GM10266 (cell line): ENCODE measurements around the gene HIVEP3.

Experiments used
- DNase-seq: peaks from one replicate; pipeline ENCODE4 v3.0.0; 2012; ENCODE audit errors: extremely low spot score
- CTCF ChIP-seq: IDR thresholded peaks from 2 replicates; pipeline ENCODE4 v1.5.1; 2012; ENCODE audit warnings: mild to moderate bottlenecking, low read depth; ENCODE audit not compliant: control insufficient read depth, insufficient read depth; ENCODE audit errors: missing control alignments

HIVEP3 gene

GRCh38 chr1:41715441-41716095 lies 203.2 kb downstream of the HIVEP3 start:
- DNase-seq: no peak
- TF ChIP-seq CTCF: no peak

DNA sequence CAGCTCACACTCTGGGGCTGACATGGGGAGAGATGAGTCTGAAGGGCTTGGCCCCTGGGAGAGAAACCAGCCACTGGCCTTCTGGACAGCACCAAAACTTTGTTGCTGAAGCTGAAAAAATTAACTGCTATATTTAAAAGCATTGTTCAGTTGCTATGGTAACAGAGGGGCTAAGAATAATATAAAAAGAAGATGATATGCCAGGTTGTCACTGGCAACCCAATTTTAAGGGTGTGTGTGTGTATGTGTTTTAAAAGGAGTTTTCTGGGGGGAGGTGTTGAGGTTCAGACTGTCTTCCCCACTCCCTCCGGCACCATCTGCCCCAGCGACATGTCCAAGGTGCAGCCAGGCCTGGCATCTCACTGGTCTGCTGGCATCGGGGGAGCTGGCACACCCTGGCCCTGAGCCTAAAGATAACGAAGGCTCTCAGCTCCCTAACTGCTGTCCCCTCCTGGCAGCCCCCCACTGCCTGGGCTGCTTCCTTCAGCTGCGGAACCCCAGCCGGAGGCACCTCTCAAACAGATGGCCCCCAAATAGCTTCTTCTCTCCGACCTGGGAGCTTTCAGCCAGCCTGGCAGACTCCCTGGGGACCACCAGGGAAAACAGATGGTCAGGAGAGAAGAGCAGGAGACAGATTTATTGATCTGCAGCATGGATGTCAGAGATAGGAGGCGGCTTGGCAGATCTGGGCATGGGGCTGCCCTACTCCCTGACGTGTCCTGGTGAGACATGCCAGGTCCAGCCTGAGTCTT lies 203.9 kb downstream of the HIVEP3 start:
- TF ChIP-seq CTCF: no peak
- DNase-seq: no peak

- TF ChIP-seq CTCF: no peak
- DNase-seq: no peak
These were observed 205.0 kb downstream of the HIVEP3 start for GRCh38 chr1:41713557-41714327.

DNA sequence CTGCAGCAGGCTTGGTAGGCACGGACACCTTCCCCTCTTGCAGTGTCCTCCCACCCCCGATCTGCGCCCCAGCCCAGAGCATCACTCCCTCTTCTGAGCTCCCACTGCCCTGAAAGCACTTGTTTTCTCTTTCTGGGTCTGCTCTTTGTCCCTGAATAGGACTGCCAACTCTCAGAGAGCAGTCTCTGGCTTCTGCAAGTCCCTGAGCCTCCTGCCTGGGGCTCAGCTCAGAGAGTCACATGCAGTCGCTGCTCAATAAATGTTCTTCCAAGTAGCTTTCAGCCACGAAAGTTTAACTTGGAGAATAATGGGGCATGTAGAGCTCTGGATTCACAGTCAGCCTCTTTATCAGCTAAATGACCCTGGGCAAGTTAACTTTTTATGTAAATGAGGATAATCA lies 205.6 kb downstream of the HIVEP3 start:
- DNase-seq: no peak
- TF ChIP-seq CTCF: no peak

DNA sequence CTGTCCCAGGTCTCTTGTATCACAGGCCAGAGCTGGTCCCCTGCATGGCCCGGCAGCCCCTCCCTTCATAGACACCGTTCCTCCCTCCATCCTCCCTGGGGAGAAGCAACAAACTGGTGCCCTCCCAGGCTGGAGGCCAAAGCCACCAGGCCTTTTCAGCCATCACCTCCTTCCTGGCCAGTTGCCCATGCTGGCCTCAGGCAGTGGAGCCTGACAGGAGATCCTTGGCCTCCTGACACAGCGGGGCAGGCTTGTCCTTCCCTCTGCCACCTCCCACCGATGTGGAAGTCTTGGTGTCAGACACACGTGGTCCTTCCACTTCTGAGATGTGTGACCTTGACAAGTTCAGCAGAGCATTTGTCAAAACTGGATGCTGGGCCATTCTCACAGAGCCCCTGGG lies 206.0 kb downstream of the HIVEP3 start:
- no peak for TF ChIP-seq CTCF
- no peak for DNase-seq

DNA sequence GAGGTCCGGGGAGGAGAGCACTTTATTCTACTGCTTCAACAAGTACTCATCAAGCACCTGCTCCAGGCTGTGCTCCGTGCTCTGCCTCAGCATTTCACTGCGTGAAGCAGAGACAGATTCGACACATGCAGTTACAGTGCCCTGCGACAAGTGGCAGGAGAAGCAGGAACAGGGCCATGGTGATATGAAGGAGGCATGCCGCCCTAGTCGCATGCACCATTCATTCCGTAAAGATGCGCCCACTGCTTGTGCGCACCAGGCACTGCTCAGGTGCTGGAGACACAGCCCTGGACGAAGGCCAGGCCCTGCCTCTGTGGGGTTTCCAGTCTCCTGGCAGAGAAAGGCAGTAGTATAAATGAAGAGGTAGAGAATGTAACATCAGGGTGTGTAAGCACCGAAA lies 206.6 kb downstream of the HIVEP3 start:
- no peak for TF ChIP-seq CTCF
- DNase-seq: no peak
